Astrocyte of the cerebellum (primary cell): ENCODE measurements around the gene MNS1.

Experiments used
- DNase-seq: peaks from one replicate; pipeline ENCODE4 v3.0.0-alpha.2; 2011; ENCODE audit warnings: low read depth
- H3K4me3 ChIP-seq: 2 replicates; pipeline ENCODE4 v1.5.1; 2011; ENCODE audit warnings: mild to moderate bottlenecking, low read depth, low read length, moderate library complexity
- in situ Hi-C: cut with HindIII; loops from 2 replicates; pipeline ENCODE4 v1.10.0; 2017; ENCODE audit warnings: low sequenced_read_pairs
- TF ChIP-seq, protein P1 (sequence below): IDR thresholded peaks from 2 replicates; pipeline ENCODE4 v1.5.1; 2012; ENCODE audit warnings: low read length, low read depth, moderate library complexity, mild to moderate bottlenecking; ENCODE audit errors: missing control alignments

The MNS1 gene

GRCh38 chr15:56394909-56395308 is 70.0 kb downstream of the MNS1 start:
- no peak overlapping the region for H3K4me3 ChIP-seq
- in situ Hi-C loops: no loop called here
- no peak for DNase-seq
- TF ChIP-seq, protein P1, sequence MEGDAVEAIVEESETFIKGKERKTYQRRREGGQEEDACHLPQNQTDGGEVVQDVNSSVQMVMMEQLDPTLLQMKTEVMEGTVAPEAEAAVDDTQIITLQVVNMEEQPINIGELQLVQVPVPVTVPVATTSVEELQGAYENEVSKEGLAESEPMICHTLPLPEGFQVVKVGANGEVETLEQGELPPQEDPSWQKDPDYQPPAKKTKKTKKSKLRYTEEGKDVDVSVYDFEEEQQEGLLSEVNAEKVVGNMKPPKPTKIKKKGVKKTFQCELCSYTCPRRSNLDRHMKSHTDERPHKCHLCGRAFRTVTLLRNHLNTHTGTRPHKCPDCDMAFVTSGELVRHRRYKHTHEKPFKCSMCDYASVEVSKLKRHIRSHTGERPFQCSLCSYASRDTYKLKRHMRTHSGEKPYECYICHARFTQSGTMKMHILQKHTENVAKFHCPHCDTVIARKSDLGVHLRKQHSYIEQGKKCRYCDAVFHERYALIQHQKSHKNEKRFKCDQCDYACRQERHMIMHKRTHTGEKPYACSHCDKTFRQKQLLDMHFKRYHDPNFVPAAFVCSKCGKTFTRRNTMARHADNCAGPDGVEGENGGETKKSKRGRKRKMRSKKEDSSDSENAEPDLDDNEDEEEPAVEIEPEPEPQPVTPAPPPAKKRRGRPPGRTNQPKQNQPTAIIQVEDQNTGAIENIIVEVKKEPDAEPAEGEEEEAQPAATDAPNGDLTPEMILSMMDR: no peak

DNA sequence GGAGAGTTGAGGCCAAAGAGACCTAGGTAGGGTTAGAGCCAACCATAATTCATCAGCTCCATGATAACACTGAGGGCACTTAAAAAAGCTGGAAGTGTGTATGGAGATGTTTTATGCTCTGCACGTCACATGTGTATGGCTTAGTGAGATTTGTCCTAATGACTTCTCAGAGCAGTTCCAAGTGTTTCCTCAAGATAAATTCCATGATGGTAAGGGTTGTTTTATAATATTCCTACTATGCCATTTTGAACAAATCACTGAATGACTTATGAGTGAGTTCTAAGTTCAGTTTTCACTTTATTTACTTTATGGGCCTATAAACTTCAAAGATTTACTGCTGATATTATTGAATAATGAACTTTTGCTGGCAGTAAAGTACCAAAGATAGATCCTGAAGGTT is 71.7 kb downstream of the MNS1 start:
- DNase-seq: no peak
- H3K4me3 ChIP-seq: no peak overlapping the region
- TF ChIP-seq, protein P1: no peak
- in situ Hi-C loops: no loop called here

DNA sequence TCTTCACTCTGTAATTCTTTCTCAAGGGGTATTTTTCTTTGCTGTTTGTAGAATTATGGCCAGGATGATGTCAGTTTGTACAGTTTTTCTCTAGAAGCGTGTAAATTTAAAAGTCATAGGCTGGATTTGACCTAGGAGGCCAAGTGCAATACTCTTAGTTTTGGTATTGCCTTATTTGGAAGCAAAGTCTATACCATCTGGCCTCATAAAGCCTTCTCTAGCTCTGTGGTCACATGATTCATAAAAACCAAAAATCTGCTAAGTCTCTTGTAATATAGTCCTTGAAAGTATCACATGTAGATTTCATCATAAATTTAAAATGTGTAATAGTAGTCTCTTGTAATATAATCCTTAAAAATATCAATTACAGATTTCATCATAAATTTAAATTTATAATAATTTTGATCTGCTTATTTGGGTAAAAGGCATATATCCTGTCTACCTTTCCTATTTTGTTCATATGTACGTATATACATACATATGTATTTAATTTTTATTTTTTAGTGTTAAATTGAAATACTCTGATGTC is 74.1 kb downstream of the MNS1 start:
- H3K4me3 ChIP-seq: no peak overlapping the region
- in situ Hi-C loops: no loop called here
- no peak for DNase-seq
- TF ChIP-seq, protein P1: no peak

- in situ Hi-C loops: no loop called here
- TF ChIP-seq, protein P1: no peak
- no peak overlapping the region for H3K4me3 ChIP-seq
- no peak for DNase-seq
Measured at GRCh38 chr15:56385908-56386307, 79.0 kb downstream of the MNS1 start.

DNA sequence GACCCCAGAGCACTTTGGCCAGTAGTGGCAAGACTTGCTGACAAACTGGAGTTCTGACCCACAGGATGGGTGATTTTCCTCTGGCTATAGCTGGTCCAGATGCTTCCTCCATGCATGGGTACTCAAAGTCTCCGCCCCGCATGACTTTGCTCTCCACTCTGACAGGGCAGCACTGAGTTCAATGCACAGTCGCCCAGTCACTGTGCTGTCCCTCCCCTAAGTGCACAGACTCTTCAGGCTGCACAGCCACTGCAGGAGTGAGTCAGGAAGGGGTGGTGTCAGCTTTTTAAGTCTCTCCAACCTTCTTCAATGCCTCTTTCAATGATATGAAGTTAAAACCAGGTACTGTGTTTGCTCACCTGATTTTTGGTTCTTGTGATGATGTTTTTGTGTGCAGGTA is 81.9 kb downstream of the MNS1 start:
- no peak for DNase-seq
- TF ChIP-seq, protein P1: no peak
- H3K4me3 ChIP-seq: no peak overlapping the region
- in situ Hi-C loops: no loop called here
